Activated CD4-positive, alpha-beta T cell treated with anti-CD3 and anti-CD28 coated beads, Interleukin-2, amount 10 ng/mL, durations not matched to agents 7 days and 5 days (primary cell): ENCODE results near the gene POLH. TPM values are rescaled to one million over a fixed set of nuclear protein-coding genes. Genes with fewer than 3 reads are reported as not detected.
A peak's percentile ranks its signal among the peaks of the same experiment; 100 is the strongest.
"Not testable (repeated sequence)": the region's sequence is repeated elsewhere in the genome, so short reads cannot be mapped to it uniquely, and the experiment has no call there.

Experiments
- CTCF ChIA-PET: fragments of 350-600 bp; sonication (Branson Sonifier 250); formaldehyde crosslinking; loops from one replicate; lab custom pipeline; 2021; ENCODE audit warnings: antibody characterized with exemption; lab: Charles Lee
- POLR2A ChIA-PET: fragments of 350-600 bp; sonication (Branson Sonifier 250); formaldehyde crosslinking; loops from one replicate; lab custom pipeline; 2021; ENCODE audit warnings: antibody characterized with exemption; lab: Charles Lee
- DNase-seq: peaks from one replicate; pipeline ENCODE4 v3.0.0-alpha.2; 2020
- H3K27ac Mint-ChIP-seq: one replicate; pipeline ENCODE4 v1.8.0; 2021; ENCODE audit warnings: mild to moderate bottlenecking, moderate library complexity, mixed read lengths
- H3K27me3 Mint-ChIP-seq: one replicate; pipeline ENCODE4 v1.8.0; 2021; ENCODE audit warnings: mixed read lengths
- H3K36me3 Mint-ChIP-seq: one replicate; pipeline ENCODE4 v1.8.0; 2021; ENCODE audit warnings: low read depth, mixed read lengths
- H3K4me1 Mint-ChIP-seq: one replicate; pipeline ENCODE4 v1.8.0; 2021; ENCODE audit warnings: mixed read lengths
- H3K4me3 Mint-ChIP-seq: one replicate; pipeline ENCODE4 v1.8.0; 2021; ENCODE audit warnings: mild to moderate bottlenecking, moderate library complexity, mixed read lengths
- H3K9me3 Mint-ChIP-seq: one replicate; pipeline ENCODE4 v1.8.0; 2021; ENCODE audit warnings: mixed read lengths
- total RNA-seq, 2 experiments: library from RNA; stranded (reverse); gene quantifications; one replicate each; pipeline ENCODE4 v1.2.3, GENCODE V29; 2021

The POLH gene
- total RNA-seq, 2 experiments from 2014 or later: 80.3 to 87.0 TPM

DNA sequence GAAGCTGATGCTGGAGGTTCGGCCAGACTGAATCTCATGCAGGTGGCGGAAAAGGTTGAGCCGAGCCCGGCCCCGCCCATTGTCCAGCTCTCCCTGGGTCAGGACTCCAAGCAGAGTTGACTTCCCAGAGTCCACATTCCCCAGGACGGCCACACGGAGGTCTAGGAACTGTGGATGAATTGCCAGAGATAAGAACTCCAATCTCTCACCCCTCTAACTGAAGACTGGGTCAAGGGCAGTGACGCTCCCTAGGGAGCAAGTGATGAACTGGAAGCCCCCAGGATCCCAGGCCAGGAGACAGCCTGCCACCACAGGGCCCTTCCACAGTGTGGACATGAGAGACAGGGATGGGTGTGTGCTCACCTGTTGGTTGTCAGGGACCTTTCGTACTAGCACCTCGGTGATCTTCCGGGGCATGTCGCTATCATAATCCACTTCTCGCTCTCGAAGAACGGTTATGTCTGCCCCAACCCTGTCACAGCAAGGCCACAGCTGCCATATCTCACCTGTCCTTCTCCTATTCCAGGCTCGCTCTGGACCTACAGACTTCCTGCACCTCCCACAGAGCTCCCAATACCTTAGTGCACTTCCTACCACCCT, 49.5 kb downstream of the POLH start:
- H3K27ac Mint-ChIP-seq: peak overlapping the region; percentile 14
- no peak for DNase-seq
- no peaks in the 10 kb centered on the region for H3K27me3 Mint-ChIP-seq
- ChIA-PET CTCF (interaction anchor here (1.3 kb wide), 1 partner anchor 11 kb away, joined by 4 read pairs; no protein-coding TSS in a partner anchor), POLR2A (no interaction called here)
- H3K9me3 Mint-ChIP-seq: no peaks in the 10 kb centered on the region
- H3K4me1 Mint-ChIP-seq: peaks cover 34% of the 10 kb centered on the region
- H3K36me3 Mint-ChIP-seq: peaks cover 63% of the 10 kb centered on the region
- H3K4me3 Mint-ChIP-seq: no peak overlapping the region

DNA sequence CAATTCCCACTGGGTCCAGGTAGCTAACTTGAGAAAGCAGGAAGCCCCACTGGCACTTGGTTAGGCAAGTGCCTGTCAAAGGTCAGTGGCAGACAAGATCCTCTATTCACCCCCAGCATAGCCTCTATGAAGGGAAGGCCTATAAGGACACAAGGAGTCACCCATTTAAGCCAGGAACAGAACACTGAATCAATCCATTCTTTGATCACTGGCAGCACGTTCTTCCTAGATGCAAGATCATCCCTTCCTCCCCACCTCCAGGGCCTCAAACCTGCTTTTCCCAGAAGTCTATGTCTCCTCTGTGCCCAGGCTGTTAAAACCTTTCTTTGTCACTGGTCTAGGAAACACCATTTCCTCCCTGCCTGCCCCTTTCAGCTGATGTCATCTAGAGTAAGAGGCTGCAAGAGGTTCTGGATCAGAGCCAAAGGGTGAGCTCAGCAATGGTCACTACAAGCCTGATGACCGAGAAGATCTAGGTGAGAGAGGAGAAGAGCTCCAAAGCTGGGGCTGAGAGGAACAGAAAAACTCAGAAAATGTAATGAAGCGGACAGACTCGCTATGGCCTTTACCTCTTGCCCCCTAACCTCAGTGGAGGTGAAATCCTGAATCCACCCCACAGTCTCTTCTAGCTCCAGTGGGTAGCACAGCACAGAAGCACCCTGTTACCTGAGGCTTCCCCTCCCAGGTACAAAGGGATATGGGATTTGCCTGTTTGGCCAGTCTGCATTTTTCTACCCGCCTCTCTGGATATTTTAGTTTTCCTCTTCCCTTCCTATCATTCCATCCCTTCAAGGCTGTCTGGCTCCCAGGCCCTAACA, 51.2 kb downstream of the POLH start:
- H3K27me3 Mint-ChIP-seq: no peaks in the 10 kb centered on the region
- DNase-seq: no peak
- H3K9me3 Mint-ChIP-seq: no peaks in the 10 kb centered on the region
- peaks cover 36% of the 10 kb centered on the region for H3K4me1 Mint-ChIP-seq
- CTCF ChIA-PET: interaction anchor here (0.6 kb wide), 1 partner anchor 660 kb away, joined by 3 read pairs; no protein-coding TSS in a partner anchor
- POLR2A ChIA-PET: interaction anchor here (0.5 to 0.6 kb wide), 2 partner anchors 56 to 568 kb away, joined by 3 read pairs; partner anchors contain the start of genes KLC4 and MRPL2
- H3K4me3 Mint-ChIP-seq: peak overlapping the region; percentile 99
- peaks cover 52% of the 10 kb centered on the region for H3K36me3 Mint-ChIP-seq
- peak overlapping the region; percentile 81 for H3K27ac Mint-ChIP-seq

DNA sequence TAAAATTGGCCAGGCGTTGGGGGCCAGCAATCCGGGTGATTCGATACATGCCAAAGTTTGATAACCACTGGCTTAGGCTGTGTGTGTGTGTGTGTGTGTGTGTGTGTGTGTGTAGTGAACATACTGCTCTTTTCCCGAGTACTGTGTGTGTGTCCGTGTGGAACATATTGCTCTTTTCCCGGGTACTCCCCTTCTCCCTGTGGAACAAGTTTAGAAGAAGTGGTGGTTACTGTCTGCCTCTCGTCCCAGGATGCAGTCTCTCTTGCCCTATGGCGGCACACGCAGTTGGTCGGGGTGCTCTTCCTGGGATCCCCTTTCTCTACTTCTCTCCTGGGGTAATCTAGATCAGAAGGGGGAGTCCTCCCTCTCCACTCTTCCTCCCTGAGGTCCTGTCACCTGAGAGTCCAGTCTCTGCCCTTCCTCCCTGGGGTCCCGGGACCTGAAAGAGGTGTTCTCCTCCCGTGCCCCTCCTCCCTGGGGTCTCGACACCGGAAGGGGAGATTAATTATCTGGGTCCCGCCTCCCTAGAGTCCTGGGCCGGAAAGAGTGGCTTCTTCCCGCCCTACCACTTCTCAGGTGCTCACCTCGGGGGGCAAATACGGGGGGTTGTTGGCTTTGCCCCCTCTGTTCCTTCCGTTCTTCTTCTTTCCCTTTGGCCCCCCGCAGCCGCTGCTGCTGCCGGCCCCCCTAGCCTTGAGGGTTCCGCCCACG, 52.6 kb downstream of the POLH start:
- ChIA-PET CTCF (interaction anchor here (0.9 to 1.4 kb wide), 4 partner anchors 12 to 446 kb away, joined by 3 to 7 read pairs (median 3); no protein-coding TSS in a partner anchor), POLR2A (interaction anchor here (0.6 to 1.3 kb wide), 5 partner anchors 8 to 597 kb away, joined by 3 to 6 read pairs (median 3); partner anchors contain the start of genes POLH and XPO5)
- DNase-seq: peak; percentile 69
- peak overlapping the region; percentile 99 for H3K4me3 Mint-ChIP-seq
- peak overlapping the region; percentile 100 for H3K27ac Mint-ChIP-seq
- H3K4me1 Mint-ChIP-seq: peaks cover 36% of the 10 kb centered on the region
- peaks cover 40% of the 10 kb centered on the region for H3K36me3 Mint-ChIP-seq
- no peaks in the 10 kb centered on the region for H3K27me3 Mint-ChIP-seq
- no peaks in the 10 kb centered on the region for H3K9me3 Mint-ChIP-seq

DNA sequence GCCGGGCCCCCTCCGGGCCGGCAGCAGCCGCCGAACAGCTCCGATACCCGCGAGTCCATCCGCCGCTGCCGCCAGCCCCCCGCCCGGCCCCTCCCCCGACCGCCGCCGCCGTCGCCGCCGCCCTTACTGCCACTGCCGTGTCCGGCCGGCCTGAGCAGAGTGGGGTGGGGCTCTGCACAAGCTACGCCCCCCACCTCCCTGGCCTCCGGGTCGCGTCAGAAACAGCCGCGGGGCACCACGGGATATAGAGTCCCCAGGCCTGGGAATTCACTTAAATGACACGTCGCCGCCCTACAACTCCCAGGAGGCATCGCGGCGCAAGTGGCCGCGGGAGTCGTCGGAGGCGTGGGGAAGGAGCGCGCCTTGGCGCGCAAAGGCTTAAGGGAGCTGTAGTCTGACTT, 53.1 kb downstream of the POLH start, which contains the start of gene GTPBP2:
GTPBP2 (minus strand) TSS at position 161 of the 401 bp plus-strand sequence; CDS start at position 59, 102 bp downstream.
- peaks cover 40% of the 10 kb centered on the region for H3K36me3 Mint-ChIP-seq
- ChIA-PET POLR2A (interaction anchor here (0.6 to 1.5 kb wide), 5 partner anchors 9 to 598 kb away, joined by 3 to 6 read pairs (median 4); partner anchors contain the start of genes POLH and XPO5), CTCF (interaction anchor here (0.6 to 1.4 kb wide), 10 partner anchors 10 to 446 kb away, joined by 3 to 7 read pairs (median 3); partner anchors contain the start of gene RSPH9)

DNA sequence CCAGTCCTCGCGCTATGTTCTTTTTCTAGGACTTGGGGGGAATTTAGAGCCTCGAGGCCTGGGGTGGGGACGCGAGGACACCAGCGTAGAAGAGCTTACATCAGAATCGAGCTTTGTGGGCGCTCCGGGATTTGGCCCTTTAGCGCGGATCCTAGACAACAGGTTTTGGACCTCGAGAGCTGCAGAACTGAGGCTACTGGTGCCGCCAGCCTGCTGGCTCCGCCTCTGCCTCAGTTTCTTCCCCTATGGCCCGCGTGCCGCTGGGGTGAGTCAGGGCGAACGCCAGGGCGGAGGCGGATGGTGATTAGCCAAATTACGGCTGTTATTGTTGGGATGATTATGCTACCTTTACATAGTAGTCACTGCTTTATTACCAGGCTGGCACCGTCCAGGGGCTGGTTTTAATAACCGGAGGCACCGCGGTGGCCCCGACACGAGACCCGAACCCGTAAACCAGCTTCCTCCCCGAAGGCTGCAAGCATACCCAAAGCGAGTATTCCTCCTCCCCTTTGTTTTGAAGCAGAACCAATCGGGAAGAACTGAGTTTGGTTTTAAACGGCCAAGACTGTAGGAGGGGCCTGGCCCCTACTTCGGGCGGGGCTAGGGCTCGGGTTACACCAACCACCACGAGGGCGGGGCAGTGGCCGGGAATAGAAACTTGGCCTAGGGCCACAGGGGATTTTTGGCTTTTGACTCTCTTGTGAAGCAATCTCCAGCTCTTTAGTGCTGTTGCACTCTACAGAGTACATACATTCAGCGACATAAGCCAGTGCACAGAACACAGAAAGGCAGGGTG, 53.7 kb downstream of the POLH start:
- H3K9me3 Mint-ChIP-seq: no peaks in the 10 kb centered on the region
- peaks cover 42% of the 10 kb centered on the region for H3K4me1 Mint-ChIP-seq
- H3K27ac Mint-ChIP-seq: peak overlapping the region; percentile 100
- no peaks in the 10 kb centered on the region for H3K27me3 Mint-ChIP-seq
- H3K4me3 Mint-ChIP-seq: peak overlapping the region; percentile 99
- DNase-seq: peak; percentile 94
- ChIA-PET POLR2A (interaction anchor here (0.5 to 1.5 kb wide), 5 partner anchors 10 to 159 kb away, joined by 3 to 6 read pairs (median 4); partner anchors contain the start of genes POLH and XPO5), CTCF (interaction anchor here (0.6 to 1.4 kb wide), 12 partner anchors 10 to 445 kb away, joined by 3 to 7 read pairs (median 3); partner anchors contain the start of gene RSPH9)
- peaks cover 35% of the 10 kb centered on the region for H3K36me3 Mint-ChIP-seq

More for the DNA sequence above, 53.1 kb downstream of the POLH start, which contains the start of gene GTPBP2:
- Mint-ChIP-seq H3K27me3 (no peaks in the 10 kb centered on the region), H3K4me1 (peaks cover 40% of the 10 kb centered on the region), H3K9me3 (no peaks in the 10 kb centered on the region), H3K27ac (peak within 1 kb of the TSS; percentile 100), H3K4me3 (peak within 1 kb of the TSS; percentile 99)
- DNase-seq: peak; percentile 98

DNA sequence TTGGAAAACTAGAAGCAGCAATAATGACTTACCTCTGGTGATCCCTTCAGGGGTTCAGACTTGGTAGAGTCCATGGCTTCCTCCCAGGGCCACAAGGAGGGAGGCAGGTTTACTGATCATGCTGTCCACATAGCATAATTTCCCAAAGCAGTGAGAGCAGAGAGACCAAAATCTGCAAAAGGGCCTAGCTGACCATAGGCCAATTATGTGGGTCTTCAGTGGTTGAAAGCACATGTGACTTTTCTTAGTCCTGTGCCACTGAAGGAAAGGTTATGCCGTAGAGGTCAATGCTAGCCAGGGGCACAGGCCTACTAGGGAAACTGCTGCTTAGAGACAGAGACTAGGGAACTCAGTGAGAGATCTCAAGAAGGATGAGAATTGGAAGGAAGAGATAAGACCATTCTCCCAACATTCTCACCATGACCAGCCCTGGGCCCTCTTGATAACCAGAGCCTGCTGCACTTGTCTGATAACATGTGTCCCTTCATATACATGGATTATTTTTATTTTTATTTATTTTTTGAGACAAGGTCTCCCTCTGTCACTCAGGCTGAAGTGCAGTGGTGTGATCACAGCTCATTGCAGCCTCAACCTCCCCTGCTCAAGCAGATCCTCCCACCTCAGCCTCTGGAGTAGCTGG, 55.1 kb downstream of the POLH start:
- no peak for DNase-seq
- Mint-ChIP-seq H3K36me3 (peaks cover 30% of the 10 kb centered on the region), H3K27ac (peak overlapping the region; percentile 89), H3K4me3 (peak overlapping the region; percentile 44), H3K4me1 (peaks cover 52% of the 10 kb centered on the region), H3K27me3 (no peaks in the 10 kb centered on the region), H3K9me3 (no peaks in the 10 kb centered on the region)
- ChIA-PET POLR2A (no interaction called here), CTCF (interaction anchor here (1.1 kb wide), 1 partner anchor 54 kb away, joined by 3 read pairs; no protein-coding TSS in a partner anchor)

DNA sequence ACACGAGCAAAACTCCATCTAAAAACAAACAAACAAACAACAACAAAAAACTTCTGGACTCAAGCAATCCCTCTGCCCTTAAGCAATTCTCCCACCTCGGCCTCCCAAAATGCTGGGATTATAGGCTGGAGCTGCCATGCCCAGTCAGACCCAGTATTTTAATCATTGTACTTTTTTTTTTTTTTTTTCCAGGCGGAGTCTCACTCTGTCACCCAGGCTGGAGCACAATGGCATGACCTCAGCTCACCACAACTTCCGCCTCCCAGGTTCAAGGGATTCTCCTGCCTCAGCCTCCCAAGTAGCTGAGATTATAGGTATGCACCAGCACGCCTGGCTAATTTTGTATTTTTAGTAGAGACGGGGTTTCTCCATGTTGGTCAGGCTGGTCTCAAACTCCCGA, 57.0 kb downstream of the POLH start:
- DNase-seq, H3K9me3 Mint-ChIP-seq, POLR2A ChIA-PET, H3K27ac Mint-ChIP-seq, H3K4me3 Mint-ChIP-seq, H3K27me3 Mint-ChIP-seq: not testable (repeated sequence)
- Mint-ChIP-seq H3K4me1 (peaks cover 43% of the 10 kb centered on the region), H3K36me3 (peaks cover 32% of the 10 kb centered on the region)
- CTCF ChIA-PET: interaction anchor here (0.6 to 2.1 kb wide), 2 partner anchors 9 to 1259 kb away, joined by 4 to 5 read pairs; no protein-coding TSS in a partner anchor

DNA sequence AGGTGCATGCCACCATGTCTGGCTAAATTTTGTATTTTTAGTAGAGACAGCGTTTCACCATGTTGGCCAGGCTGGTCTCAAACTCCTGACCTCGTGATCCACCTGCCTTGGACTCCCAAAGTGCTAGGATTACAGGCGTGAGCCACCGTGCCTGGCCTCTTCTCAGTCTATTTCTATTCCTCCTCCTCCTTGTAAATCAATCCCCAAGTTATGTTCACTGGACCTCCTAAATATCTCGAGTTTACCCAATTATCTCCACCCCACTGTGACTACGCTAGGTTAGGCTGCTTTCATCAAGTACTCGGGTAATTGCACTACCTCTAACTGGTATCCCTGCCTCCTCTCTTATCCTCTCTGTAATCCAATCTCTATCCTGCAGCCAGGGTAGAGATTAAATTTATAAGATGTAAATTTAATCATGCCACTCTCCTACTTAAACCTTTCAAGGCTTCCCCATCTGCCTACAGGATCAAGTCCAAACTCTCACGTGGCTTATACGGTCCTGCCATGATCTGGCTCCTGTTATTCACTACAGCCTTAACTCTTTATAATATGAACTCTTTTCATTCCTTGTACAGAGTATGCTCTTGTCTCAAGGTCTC, 58.8 kb downstream of the POLH start:
- no peak for DNase-seq
- Mint-ChIP-seq H3K27ac (peak overlapping the region; percentile 93), H3K36me3 (peaks cover 35% of the 10 kb centered on the region), H3K27me3 (no peaks in the 10 kb centered on the region), H3K9me3 (no peaks in the 10 kb centered on the region), H3K4me1 (peaks cover 49% of the 10 kb centered on the region), H3K4me3 (peak overlapping the region; percentile 98)
- CTCF ChIA-PET: interaction anchor here (2.1 kb wide), 1 partner anchor 32 kb away, joined by 11 read pairs; no protein-coding TSS in a partner anchor
- POLR2A ChIA-PET: interaction anchor here (0.6 kb wide), 1 partner anchor 59 kb away, joined by 3 read pairs; no protein-coding TSS in a partner anchor

DNA sequence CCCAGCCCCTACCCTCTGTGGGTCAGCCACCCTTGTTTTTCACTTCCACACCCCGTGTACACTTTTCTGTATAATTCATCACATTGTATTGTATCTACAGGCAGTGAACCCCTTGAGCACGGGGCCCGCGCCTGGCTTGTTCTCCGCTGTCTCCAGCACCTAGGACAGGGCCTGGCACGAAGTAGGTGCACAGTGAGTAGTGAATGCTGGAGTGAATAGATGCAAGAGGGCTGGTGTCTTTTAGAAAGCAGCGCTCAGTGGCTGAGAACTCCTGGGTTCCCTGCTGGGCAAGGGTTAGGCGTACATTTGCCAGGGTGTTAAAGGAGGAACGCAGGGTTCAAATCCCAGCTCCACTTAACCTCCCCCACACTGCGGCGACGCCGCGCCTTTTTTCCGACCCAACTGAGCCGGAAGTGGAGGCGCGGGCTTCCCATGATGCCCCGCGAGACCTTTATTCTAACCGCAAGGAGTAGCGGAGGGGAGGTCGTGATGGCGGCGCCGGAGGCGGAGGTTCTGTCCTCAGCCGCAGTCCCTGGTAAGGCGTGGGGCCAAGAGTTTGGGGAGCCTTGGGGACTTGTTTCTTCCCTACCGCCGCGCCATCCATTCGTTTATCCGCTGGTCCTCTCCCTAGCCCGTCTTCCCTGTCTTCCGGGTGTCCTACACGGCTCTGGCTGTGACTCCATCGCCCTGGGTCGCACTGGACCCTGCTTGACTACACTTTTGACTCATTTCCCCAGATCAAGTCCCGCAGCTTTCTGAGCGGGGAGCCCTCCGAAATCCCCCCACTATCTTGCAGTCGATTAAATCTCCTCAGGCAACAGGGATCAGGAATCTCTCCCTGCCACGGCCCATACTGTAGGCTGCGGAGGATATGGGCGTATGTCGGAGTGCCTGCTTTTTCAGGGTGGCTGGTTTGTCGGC, 59.7 kb downstream of the POLH start, which contains the start of gene MAD2L1BP:
MAD2L1BP (plus strand) TSS at position 454 of the 921 bp plus-strand sequence; CDS start at position 490, 36 bp downstream.
- CTCF ChIA-PET: interaction anchor here (2.0 to 2.8 kb wide), 3 partner anchors 10 to 134 kb away, joined by 6 to 11 read pairs (median 11); partner anchors contain the start of gene RSPH9
- Mint-ChIP-seq H3K36me3 (peaks cover 41% of the 10 kb centered on the region), H3K4me1 (peaks cover 50% of the 10 kb centered on the region), H3K27me3 (no peaks in the 10 kb centered on the region), H3K27ac (peak within 1 kb of the TSS; percentile 93), H3K9me3 (no peaks in the 10 kb centered on the region), H3K4me3 (peak within 1 kb of the TSS; percentile 98)
- DNase-seq: peak; percentile 91
- POLR2A ChIA-PET: no interaction called here
